Measurements from ENCODE around the gene HTR3A. TPM values are rescaled to one million over a fixed set of nuclear protein-coding genes. Genes with fewer than 3 reads are reported as not detected.

The HTR3A gene
- total RNA-seq, 3 donors from 2014 or later (not counting 1 experiment from before 2014, with no cell fraction given): not detected

DNA sequence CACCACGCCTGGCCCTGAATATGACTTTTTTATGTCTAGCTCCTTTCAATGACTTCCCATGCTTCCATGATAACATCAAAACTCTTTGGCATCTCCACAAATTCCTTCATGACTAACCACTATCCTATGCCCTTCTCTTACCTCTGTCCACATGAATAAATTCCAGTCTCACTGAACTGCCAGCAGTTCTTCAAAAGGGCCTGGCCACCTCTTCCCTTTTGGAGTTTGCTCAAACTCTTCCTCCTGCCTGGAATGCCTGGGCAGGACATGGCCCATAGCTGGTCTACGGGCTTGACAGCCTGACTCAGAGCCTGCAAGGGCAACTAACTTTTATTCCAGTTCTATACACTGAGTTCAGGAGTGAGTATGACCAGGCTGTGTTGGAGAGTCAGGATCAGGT lies 42.8 kb downstream of the HTR3A start:
- DNase-seq: no peak
- no peak overlapping the region for H3K27ac Mint-ChIP-seq

DNA sequence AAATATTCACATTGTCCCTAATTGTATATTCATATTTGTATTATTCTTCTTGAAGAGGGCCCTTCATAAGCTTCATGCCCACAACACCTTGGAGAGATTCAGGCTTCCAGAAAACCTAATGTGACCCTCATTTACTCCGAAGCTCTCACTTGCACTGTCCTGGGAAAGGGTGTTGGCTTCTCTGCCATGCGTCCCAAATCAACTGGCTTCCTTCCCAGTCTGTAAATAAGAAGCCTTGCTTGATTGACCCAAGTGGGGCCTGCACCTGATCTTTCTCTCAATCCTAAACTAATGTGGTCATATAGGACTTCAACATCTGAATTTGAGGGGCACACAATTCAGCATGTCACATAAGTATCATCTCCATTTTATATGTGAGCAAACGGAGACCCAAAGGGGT lies 44.1 kb downstream of the HTR3A start:
- H3K27me3 Mint-ChIP-seq (ENCODE audit: low read depth in 2 of 2): peaks cover 6 to 7% of the 10 kb centered on the region in 2 donors
- Histone ChIP-seq H3K9me3 (ENCODE audit: control insufficient read depth, insufficient read depth, low read length) (no peaks in the 10 kb centered on the region), H3K27ac (ENCODE audit: low read length) (no peak overlapping the region), H3K27me3 (ENCODE audit: control insufficient read depth, insufficient read depth, low read length) (no peaks in the 10 kb centered on the region), H3K4me3 (ENCODE audit: low read length) (no peak overlapping the region), H3K36me3 (ENCODE audit: control insufficient read depth, insufficient read depth, low read length) (no peaks in the 10 kb centered on the region), H3K4me1 (ENCODE audit: control insufficient read depth, insufficient read depth, low read length) (no peaks in the 10 kb centered on the region)
- no peak overlapping the region for H3K4me3 Mint-ChIP-seq
- no peak for ATAC-seq
- no peaks in the 10 kb centered on the region for H3K4me1 Mint-ChIP-seq
- intact Hi-C loops (cut with micrococcal nuclease): no loop called here
- TF ChIP-seq, protein P1, sequence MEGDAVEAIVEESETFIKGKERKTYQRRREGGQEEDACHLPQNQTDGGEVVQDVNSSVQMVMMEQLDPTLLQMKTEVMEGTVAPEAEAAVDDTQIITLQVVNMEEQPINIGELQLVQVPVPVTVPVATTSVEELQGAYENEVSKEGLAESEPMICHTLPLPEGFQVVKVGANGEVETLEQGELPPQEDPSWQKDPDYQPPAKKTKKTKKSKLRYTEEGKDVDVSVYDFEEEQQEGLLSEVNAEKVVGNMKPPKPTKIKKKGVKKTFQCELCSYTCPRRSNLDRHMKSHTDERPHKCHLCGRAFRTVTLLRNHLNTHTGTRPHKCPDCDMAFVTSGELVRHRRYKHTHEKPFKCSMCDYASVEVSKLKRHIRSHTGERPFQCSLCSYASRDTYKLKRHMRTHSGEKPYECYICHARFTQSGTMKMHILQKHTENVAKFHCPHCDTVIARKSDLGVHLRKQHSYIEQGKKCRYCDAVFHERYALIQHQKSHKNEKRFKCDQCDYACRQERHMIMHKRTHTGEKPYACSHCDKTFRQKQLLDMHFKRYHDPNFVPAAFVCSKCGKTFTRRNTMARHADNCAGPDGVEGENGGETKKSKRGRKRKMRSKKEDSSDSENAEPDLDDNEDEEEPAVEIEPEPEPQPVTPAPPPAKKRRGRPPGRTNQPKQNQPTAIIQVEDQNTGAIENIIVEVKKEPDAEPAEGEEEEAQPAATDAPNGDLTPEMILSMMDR (IDR thresholded peaks at IDR 0.05): no peak
- no peak overlapping the region for H3K27ac Mint-ChIP-seq
- WGBS (ENCODE audit: insufficient coverage): 87% methylated on average over 3 of the region's 3 CpGs
- no peaks in the 10 kb centered on the region for H3K36me3 Mint-ChIP-seq
- no peaks in the 10 kb centered on the region for H3K9me3 Mint-ChIP-seq
- DNase-seq: no peak

More for the DNA sequence above, 42.8 kb downstream of the HTR3A start:
- TF ChIP-seq, protein P1 (IDR thresholded peaks at IDR 0.05): no peak
- no peaks in the 10 kb centered on the region for H3K36me3 ChIP-seq (ENCODE audit: control insufficient read depth, insufficient read depth, low read length)
- no peaks in the 10 kb centered on the region for H3K27me3 ChIP-seq (ENCODE audit: control insufficient read depth, insufficient read depth, low read length)
- H3K9me3 Mint-ChIP-seq: no peaks in the 10 kb centered on the region
- H3K4me1 ChIP-seq (ENCODE audit: control insufficient read depth, insufficient read depth, low read length): no peaks in the 10 kb centered on the region
- no peaks in the 10 kb centered on the region for H3K9me3 ChIP-seq (ENCODE audit: control insufficient read depth, insufficient read depth, low read length)
- WGBS (ENCODE audit: insufficient coverage): 90% methylated on average over 2 of the region's 2 CpGs
- no peak overlapping the region for H3K27ac ChIP-seq (ENCODE audit: low read length)
- no peak overlapping the region for H3K4me3 Mint-ChIP-seq
- no peaks in the 10 kb centered on the region for H3K4me1 Mint-ChIP-seq
- peaks cover 6 to 10% of the 10 kb centered on the region in 2 donors for H3K27me3 Mint-ChIP-seq (ENCODE audit: low read depth in 2 of 2)
- intact Hi-C loops (cut with micrococcal nuclease): no loop called here
- H3K4me3 ChIP-seq (ENCODE audit: low read length): no peak overlapping the region
- ATAC-seq: no peak
- H3K36me3 Mint-ChIP-seq: no peaks in the 10 kb centered on the region

DNA sequence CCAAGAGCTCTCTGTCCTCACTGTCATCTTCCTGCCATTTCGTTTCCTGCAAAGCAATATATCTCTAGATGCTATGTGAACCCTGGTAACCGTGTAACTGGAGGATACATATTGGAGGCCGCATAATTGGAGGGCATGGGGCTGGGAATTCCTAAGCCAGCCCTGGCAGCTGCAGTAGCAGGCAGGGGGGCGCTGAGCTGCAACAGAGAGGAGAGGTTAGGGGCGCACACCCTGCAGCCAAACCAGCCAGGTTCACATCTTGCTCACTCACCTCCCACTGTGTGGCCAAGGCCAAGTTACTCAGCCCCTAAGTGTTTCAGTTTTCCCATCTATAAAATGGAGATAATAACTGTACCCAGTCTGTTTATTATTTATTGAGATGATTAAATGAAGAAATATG lies 44.7 kb downstream of the HTR3A start:
- TF ChIP-seq, protein P1 (IDR thresholded peaks at IDR 0.05): no peak
- Histone ChIP-seq H3K4me1 (ENCODE audit: control insufficient read depth, insufficient read depth, low read length) (no peaks in the 10 kb centered on the region), H3K4me3 (ENCODE audit: low read length) (no peak overlapping the region), H3K27me3 (ENCODE audit: control insufficient read depth, insufficient read depth, low read length) (no peaks in the 10 kb centered on the region), H3K27ac (ENCODE audit: low read length) (no peak overlapping the region), H3K36me3 (ENCODE audit: control insufficient read depth, insufficient read depth, low read length) (no peaks in the 10 kb centered on the region), H3K9me3 (ENCODE audit: control insufficient read depth, insufficient read depth, low read length) (no peaks in the 10 kb centered on the region)
- Mint-ChIP-seq H3K4me3 (no peak overlapping the region), H3K36me3 (no peaks in the 10 kb centered on the region), H3K27me3 (ENCODE audit: low read depth in 2 of 2) (peaks cover 4 to 7% of the 10 kb centered on the region in 2 donors), H3K4me1 (no peaks in the 10 kb centered on the region), H3K27ac (no peak overlapping the region), H3K9me3 (no peaks in the 10 kb centered on the region)
- DNase-seq: no peak
- 93% methylated on average over 5 of the region's 5 CpGs for WGBS (ENCODE audit: insufficient coverage)
- intact Hi-C loops (cut with micrococcal nuclease): no loop called here
- ATAC-seq: no peak

DNA sequence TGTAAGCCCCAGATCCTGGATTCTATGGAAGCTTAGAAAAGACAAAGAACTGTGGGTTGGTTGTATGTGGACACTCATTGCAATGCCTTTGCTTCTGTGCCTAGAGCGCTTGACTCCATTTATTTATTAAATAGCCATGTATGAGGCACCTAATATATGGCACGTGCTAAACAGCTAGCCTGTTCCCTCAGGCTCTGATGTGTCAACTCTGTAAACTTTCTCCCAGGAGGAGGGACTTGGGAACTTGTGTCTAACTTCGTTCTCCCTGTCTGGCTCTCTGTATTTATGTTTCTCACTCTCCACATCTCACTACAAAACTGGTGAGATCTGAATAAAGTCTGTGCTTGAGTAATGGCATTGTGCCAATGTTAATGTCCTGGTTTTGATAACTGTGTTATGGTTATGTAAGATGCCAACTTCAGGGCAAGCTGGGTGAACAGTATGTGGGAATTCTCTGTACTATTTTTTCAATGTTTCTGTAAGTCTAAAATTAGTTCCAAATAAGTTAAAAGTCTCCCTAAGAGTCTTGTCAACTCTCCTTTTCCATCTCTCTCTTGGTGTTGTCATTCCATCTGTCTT lies 50.5 kb downstream of the HTR3A start:
- no peak overlapping the region for H3K27ac Mint-ChIP-seq
- ATAC-seq (no peak), DNase-seq (no peak)
- H3K4me3 ChIP-seq (ENCODE audit: low read length): no peak overlapping the region
- H3K4me1 Mint-ChIP-seq: no peaks in the 10 kb centered on the region
- H3K27ac ChIP-seq (ENCODE audit: low read length): no peak overlapping the region
- H3K36me3 Mint-ChIP-seq: no peaks in the 10 kb centered on the region
- H3K9me3 ChIP-seq (ENCODE audit: control insufficient read depth, insufficient read depth, low read length): no peaks in the 10 kb centered on the region
- no peaks in the 10 kb centered on the region for H3K9me3 Mint-ChIP-seq
- no peaks in the 10 kb centered on the region for H3K36me3 ChIP-seq (ENCODE audit: control insufficient read depth, insufficient read depth, low read length)
- no peak overlapping the region for H3K4me3 Mint-ChIP-seq
- intact Hi-C loops (cut with micrococcal nuclease): no loop called here
- 88% methylated on average over 3 of the region's 3 CpGs for WGBS (ENCODE audit: insufficient coverage)
- peaks cover 4% of the 10 kb centered on the region for H3K27me3 ChIP-seq (ENCODE audit: control insufficient read depth, insufficient read depth, low read length)
- H3K4me1 ChIP-seq (ENCODE audit: control insufficient read depth, insufficient read depth, low read length): peaks cover 2% of the 10 kb centered on the region
- peaks cover 17 to 27% of the 10 kb centered on the region in 2 donors for H3K27me3 Mint-ChIP-seq (ENCODE audit: low read depth in 2 of 2)
- TF ChIP-seq, protein P1 (IDR thresholded peaks at IDR 0.05): no peak

Data from natural killer cell (primary cell).